GM23248 (cell line): ENCODE measurements around the gene RYR3.

Source experiments
- EZH2 ChIP-seq: fragments of 200-600 bp; sonication (generic); IDR thresholded peaks from 2 replicates; pipeline ENCODE4 v1.6.1; 2018; ENCODE audit warnings: antibody characterized with exemption, mild to moderate bottlenecking; ENCODE audit not compliant: insufficient read depth, poor library complexity, severe bottlenecking
- EZH2phosphoT487 ChIP-seq: fragments of 200-600 bp; sonication (generic); IDR thresholded peaks from 2 replicates; pipeline ENCODE4 v1.6.1; 2018; ENCODE audit warnings: antibody characterized with exemption, moderate library complexity, mild to moderate bottlenecking, low read depth; ENCODE audit not compliant: insufficient read depth

GRCh38 chr15:33262306-33262705 is 48.5 kb upstream of the RYR3 start:
- TF ChIP-seq EZH2phosphoT487 (no peak), EZH2 (no peak)
